Measurements from ENCODE around the gene TERB1. TPM values are rescaled to one million over a fixed set of nuclear protein-coding genes. Genes with fewer than 3 reads are reported as not detected.

TERB1 gene
- polyA plus RNA-seq, 1 donor from 2014 or later: 0.38 TPM

DNA sequence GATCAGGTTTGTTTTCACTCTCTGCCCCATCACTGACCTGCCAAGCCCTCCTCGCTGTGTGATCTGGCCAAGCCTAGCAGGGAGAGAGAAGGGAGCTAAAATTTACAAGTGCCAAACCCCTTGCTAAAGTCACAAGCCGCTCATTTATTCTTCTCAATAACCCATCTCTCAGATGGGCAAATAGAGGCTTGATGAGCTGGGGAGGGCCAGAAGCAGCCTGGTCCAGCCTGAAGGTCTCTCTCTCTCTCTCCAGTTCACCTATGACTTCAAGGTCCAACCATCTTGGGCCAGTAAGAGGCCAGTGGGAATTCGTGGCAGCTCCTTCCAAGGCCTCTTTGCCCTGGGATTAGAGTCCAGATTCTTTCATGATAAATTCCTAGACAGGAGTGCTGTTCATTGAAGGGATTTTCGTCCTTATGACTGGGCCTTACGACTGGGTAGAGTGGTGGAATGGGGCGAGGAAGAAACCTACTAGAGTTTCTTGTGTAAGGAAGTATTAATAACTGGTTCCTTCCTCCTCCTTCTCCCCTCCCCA lies 46.2 kb upstream of the TERB1 start:
- Histone ChIP-seq H3K27ac (ENCODE audit: low read length) (no peak overlapping the region), H3K9ac (ENCODE audit: low read length) (no peak overlapping the region), H2AFZ (ENCODE audit: low read depth, low read length) (no peak overlapping the region), H3K4me2 (ENCODE audit: low read length) (no peak overlapping the region), H3K27me3 (ENCODE audit: insufficient read depth, low read depth, low read length) (peaks cover 47% of the 10 kb centered on the region), H3K9me3 (ENCODE audit: low read length) (no peaks in the 10 kb centered on the region), H3K79me2 (replicated peaks; ENCODE audit: insufficient read depth, low read length) (no peaks in the 10 kb centered on the region), H3K36me3 (ENCODE audit: insufficient read depth, low read length) (no peaks in the 10 kb centered on the region), H3K9me2 (ENCODE audit: insufficient read depth, low read length) (no peaks in the 10 kb centered on the region), H3F3A (ENCODE audit: insufficient read depth, low read length, poor library complexity, severe bottlenecking) (no peaks in the 10 kb centered on the region), H4K20me1 (ENCODE audit: insufficient read depth) (no peaks in the 10 kb centered on the region), H3K4me3 (ENCODE audit: low read length) (no peak overlapping the region)
- TF ChIP-seq MXI1 (conservative IDR thresholded peaks at IDR 0.05; ENCODE audit: poor library complexity, severe bottlenecking): no peak
- TF ChIP-seq SMC3 (conservative IDR thresholded peaks at IDR 0.05; ENCODE audit: poor library complexity): no peak
- no peak for TF ChIP-seq POLR2AphosphoS5 (IDR thresholded peaks at IDR 0.05)
- no peak for TF ChIP-seq RAD21 (conservative IDR thresholded peaks at IDR 0.05)

DNA sequence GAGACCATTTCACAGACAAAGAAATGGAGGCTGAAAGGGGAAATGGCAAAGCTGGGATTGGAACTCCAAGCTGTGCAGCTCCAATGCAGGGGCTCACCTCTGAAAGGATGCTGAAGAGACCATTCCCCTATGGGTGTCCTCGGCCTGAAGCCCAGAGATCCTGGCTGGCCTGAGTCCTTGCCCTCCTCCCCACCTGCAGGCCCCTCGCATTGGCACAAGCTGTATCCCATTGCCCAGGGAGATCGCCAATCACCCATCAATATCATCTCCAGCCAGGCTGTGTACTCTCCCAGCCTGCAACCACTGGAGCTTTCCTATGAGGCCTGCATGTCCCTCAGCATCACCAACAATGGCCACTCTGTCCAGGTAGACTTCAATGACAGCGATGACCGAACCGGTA lies 45.4 kb upstream of the TERB1 start:
- H3K9me2 ChIP-seq (ENCODE audit: insufficient read depth, low read length): no peaks in the 10 kb centered on the region
- no peaks in the 10 kb centered on the region for H3K36me3 ChIP-seq (ENCODE audit: insufficient read depth, low read length)
- H3K4me3 ChIP-seq (ENCODE audit: low read length): no peak overlapping the region
- no peak overlapping the region for H2AFZ ChIP-seq (ENCODE audit: low read depth, low read length)
- H3K9me3 ChIP-seq (ENCODE audit: low read length): no peaks in the 10 kb centered on the region
- TF ChIP-seq RAD21 (conservative IDR thresholded peaks at IDR 0.05): no peak
- no peak for TF ChIP-seq EZH2 (IDR thresholded peaks at IDR 0.05; ENCODE audit: borderline replicate concordance, insufficient read depth, low read length, poor library complexity, severe bottlenecking)
- TF ChIP-seq TAF1 (IDR thresholded peaks at IDR 0.05; ENCODE audit: low read depth): no peak
- no peak for TF ChIP-seq MXI1 (conservative IDR thresholded peaks at IDR 0.05; ENCODE audit: poor library complexity, severe bottlenecking)
- TF ChIP-seq, protein P1, sequence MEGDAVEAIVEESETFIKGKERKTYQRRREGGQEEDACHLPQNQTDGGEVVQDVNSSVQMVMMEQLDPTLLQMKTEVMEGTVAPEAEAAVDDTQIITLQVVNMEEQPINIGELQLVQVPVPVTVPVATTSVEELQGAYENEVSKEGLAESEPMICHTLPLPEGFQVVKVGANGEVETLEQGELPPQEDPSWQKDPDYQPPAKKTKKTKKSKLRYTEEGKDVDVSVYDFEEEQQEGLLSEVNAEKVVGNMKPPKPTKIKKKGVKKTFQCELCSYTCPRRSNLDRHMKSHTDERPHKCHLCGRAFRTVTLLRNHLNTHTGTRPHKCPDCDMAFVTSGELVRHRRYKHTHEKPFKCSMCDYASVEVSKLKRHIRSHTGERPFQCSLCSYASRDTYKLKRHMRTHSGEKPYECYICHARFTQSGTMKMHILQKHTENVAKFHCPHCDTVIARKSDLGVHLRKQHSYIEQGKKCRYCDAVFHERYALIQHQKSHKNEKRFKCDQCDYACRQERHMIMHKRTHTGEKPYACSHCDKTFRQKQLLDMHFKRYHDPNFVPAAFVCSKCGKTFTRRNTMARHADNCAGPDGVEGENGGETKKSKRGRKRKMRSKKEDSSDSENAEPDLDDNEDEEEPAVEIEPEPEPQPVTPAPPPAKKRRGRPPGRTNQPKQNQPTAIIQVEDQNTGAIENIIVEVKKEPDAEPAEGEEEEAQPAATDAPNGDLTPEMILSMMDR (IDR thresholded peaks at IDR 0.05; ENCODE audit: poor library complexity, severe bottlenecking): no peak
- TF ChIP-seq SMC3 (conservative IDR thresholded peaks at IDR 0.05; ENCODE audit: poor library complexity): no peak
- no peak for TF ChIP-seq POLR2AphosphoS5 (IDR thresholded peaks at IDR 0.05)
- TF ChIP-seq, protein P2, sequence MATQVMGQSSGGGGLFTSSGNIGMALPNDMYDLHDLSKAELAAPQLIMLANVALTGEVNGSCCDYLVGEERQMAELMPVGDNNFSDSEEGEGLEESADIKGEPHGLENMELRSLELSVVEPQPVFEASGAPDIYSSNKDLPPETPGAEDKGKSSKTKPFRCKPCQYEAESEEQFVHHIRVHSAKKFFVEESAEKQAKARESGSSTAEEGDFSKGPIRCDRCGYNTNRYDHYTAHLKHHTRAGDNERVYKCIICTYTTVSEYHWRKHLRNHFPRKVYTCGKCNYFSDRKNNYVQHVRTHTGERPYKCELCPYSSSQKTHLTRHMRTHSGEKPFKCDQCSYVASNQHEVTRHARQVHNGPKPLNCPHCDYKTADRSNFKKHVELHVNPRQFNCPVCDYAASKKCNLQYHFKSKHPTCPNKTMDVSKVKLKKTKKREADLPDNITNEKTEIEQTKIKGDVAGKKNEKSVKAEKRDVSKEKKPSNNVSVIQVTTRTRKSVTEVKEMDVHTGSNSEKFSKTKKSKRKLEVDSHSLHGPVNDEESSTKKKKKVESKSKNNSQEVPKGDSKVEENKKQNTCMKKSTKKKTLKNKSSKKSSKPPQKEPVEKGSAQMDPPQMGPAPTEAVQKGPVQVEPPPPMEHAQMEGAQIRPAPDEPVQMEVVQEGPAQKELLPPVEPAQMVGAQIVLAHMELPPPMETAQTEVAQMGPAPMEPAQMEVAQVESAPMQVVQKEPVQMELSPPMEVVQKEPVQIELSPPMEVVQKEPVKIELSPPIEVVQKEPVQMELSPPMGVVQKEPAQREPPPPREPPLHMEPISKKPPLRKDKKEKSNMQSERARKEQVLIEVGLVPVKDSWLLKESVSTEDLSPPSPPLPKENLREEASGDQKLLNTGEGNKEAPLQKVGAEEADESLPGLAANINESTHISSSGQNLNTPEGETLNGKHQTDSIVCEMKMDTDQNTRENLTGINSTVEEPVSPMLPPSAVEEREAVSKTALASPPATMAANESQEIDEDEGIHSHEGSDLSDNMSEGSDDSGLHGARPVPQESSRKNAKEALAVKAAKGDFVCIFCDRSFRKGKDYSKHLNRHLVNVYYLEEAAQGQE (IDR thresholded peaks at IDR 0.05; ENCODE audit: borderline replicate concordance): no peak
- TF ChIP-seq EP300 (conservative IDR thresholded peaks at IDR 0.05; ENCODE audit: poor library complexity, severe bottlenecking): no peak
- H4K20me1 ChIP-seq (ENCODE audit: insufficient read depth): no peaks in the 10 kb centered on the region
- H3F3A ChIP-seq (ENCODE audit: insufficient read depth, low read length, poor library complexity, severe bottlenecking): no peaks in the 10 kb centered on the region
- H3K4me2 ChIP-seq (ENCODE audit: low read length): no peak overlapping the region
- peaks cover 47% of the 10 kb centered on the region for H3K27me3 ChIP-seq (ENCODE audit: insufficient read depth, low read depth, low read length)
- H3K27ac ChIP-seq (ENCODE audit: low read length): no peak overlapping the region
- no peak overlapping the region for H3K9ac ChIP-seq (ENCODE audit: low read length)
- H3K79me2 ChIP-seq (replicated peaks; ENCODE audit: insufficient read depth, low read length): no peaks in the 10 kb centered on the region
